Skeletal muscle satellite cell (primary cell): Measurements from ENCODE around the gene TXNRD1.

ENCODE experiments used
- H3K27me3 ChIP-seq: 2 replicates; pipeline ENCODE4 v1.7.0; 2013; ENCODE audit warnings: low read length; ENCODE audit not compliant: control insufficient read depth, insufficient read depth
- H3K36me3 ChIP-seq: 2 replicates; pipeline ENCODE4 v1.7.0; 2013; ENCODE audit warnings: mild to moderate bottlenecking, control low read depth, low read length; ENCODE audit not compliant: insufficient read depth
- H3K4me1 ChIP-seq: 2 replicates; pipeline ENCODE4 v1.7.0; 2013; ENCODE audit warnings: low read length; ENCODE audit not compliant: control insufficient read depth, insufficient read depth
- H3K4me2 ChIP-seq: 2 replicates; pipeline ENCODE4 v1.7.0; 2013; ENCODE audit warnings: mild to moderate bottlenecking, low read length
- H3K4me3 ChIP-seq: 2 replicates; pipeline ENCODE4 v1.7.0; 2013; ENCODE audit warnings: low read length
- H3K9ac ChIP-seq: 2 replicates; pipeline ENCODE4 v1.7.0; 2013; ENCODE audit warnings: mild to moderate bottlenecking, low read depth, low read length, moderate library complexity
- H3K9me3 ChIP-seq: replicated peaks from 2 replicates; pipeline ENCODE4 v1.7.0; 2013; ENCODE audit warnings: mild to moderate bottlenecking, control low read depth, low read length

Gene TXNRD1

DNA sequence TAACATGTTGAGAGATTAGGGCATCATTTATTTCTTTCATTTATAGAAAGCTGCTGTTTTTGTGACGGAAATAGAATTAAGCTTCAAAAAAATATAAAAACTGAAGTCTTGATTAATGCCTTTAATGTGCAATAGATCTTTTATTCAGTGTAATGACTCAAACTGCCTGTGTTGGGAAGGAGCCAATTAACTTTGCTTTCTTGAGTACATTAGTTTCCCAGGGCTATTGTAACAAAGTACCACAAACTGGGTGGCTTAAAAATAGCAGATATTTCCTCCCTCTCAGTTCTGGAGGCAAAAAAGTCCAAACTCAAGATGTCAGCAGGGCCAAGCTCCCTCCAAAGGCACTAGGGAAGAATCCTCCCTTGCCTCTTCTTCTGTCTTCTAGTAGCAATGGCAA is 124.6 kb downstream of the TXNRD1 start:
- Histone ChIP-seq H3K36me3 (peaks cover 90% of the 10 kb centered on the region), H3K9me3 (no peaks in the 10 kb centered on the region), H3K4me2 (no peak overlapping the region), H3K4me1 (peaks cover 11% of the 10 kb centered on the region), H3K27me3 (no peaks in the 10 kb centered on the region), H3K4me3 (no peak overlapping the region), H3K9ac (no peak overlapping the region)

DNA sequence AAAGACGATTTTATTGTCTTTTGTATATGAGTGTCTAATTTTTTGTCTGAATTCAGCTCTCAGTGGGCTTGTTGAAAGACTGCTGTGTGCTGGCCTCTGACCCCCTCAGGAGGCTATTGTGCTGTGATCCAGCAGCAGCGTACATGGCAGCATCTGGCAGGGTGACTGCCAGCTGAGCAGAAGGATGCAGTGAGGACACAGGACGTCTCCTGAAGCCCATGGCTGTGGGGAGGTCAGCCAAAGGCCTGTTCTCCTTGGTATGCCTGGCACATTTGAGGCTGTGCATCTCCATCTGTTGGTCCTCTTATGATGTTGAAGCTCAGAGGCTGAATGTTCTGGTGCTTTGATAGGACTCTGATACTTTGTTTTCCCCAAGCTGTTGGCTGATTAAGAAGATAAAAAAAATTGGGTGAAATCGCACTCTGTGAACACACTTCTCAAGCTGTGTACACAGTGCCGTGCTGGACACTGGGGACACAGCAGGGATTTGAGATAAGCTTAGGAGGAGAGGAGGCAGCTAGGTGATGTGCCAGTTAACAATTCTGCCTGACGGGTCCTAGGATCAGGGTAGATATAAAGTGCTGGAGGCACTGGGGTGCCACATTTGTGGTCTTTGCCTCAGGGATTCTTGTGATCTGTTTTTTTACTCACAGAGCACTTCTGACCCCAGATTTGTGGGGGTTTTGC is 125.5 kb downstream of the TXNRD1 start:
- H3K36me3 ChIP-seq: peaks cover 88% of the 10 kb centered on the region

DNA sequence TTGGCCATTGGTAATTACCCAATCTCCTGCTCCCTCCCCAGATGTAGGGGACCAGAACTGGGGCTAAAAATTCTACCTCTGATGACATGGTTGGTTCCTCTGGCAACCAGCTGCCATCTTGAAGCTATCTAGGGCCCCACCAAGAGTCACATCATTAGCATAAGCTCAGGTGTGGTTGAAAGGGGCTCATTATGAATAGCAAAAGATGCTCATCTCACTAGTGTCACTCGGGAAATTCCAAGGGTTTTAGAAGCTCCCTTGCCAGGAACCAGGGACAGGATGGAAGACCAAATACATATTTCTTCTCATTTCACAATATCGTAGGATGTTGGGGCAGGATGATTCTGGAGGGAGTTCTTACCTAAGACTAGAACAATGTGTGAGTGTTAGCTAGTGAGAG is 126.6 kb downstream of the TXNRD1 start:
- Histone ChIP-seq H3K4me3 (no peak overlapping the region), H3K4me2 (no peak overlapping the region), H3K4me1 (peaks cover 11% of the 10 kb centered on the region), H3K9ac (no peak overlapping the region), H3K36me3 (peaks cover 85% of the 10 kb centered on the region), H3K27me3 (no peaks in the 10 kb centered on the region), H3K9me3 (no peaks in the 10 kb centered on the region)

More for the DNA sequence above, 125.5 kb downstream of the TXNRD1 start:
- Histone ChIP-seq H3K9ac (no peak overlapping the region), H3K27me3 (no peaks in the 10 kb centered on the region), H3K4me3 (no peak overlapping the region), H3K4me2 (no peak overlapping the region), H3K9me3 (no peaks in the 10 kb centered on the region), H3K4me1 (peaks cover 11% of the 10 kb centered on the region)

DNA sequence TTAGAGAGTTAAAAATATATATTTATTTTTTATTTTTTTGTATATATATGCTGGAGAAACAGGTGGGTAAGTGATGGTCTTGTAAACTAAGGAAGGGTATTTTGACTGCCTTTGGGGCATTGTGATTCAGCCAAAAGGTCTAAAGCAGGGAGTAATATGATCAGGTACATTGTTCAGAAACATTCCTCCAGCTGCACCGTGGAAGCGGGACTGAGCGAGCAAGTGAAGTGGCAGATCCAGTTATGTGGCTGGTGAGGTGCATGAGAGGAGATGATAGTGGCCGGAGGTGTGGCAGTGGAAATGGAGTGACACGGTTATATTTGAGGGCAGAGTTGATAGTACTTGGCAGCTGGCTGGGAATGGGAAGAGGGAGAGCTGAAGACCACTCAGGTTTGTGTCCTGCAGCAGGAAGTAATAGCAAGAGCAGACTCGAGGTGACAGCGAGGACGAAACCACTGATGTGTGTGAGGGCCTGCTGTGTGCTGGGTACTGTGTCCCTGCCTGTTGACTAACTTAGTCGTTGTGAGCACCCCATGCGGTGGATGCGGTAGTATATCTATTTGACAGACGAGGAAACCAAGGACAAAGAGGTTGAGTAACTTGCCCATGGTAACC is 127.2 kb downstream of the TXNRD1 start:
- Histone ChIP-seq H3K36me3 (peaks cover 85% of the 10 kb centered on the region), H3K4me1 (peaks cover 11% of the 10 kb centered on the region), H3K4me3 (no peak overlapping the region), H3K9me3 (no peaks in the 10 kb centered on the region), H3K4me2 (no peak overlapping the region), H3K9ac (no peak overlapping the region), H3K27me3 (no peaks in the 10 kb centered on the region)

DNA sequence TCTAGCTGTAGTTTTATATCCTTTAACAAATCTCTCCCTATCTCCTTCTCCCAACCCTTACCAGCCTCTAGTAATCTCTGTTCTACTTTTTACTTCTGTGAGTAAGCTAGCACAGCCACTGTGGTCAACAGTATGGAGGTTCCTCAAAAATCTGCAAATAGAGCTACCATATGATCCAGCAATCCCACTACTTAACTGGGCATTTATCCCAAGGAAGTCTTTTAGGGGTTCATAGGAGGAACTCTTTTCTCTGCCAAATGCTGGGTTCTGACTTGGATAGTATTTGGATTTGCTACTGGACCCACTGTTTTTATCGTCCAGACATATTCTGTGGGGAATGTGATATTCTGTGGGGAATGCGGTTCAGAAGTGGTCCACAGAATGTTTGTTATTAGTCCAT is 129.1 kb downstream of the TXNRD1 start:
- no peak overlapping the region for H3K4me2 ChIP-seq
- H3K9me3 ChIP-seq: no peaks in the 10 kb centered on the region
- H3K36me3 ChIP-seq: peaks cover 89% of the 10 kb centered on the region

DNA sequence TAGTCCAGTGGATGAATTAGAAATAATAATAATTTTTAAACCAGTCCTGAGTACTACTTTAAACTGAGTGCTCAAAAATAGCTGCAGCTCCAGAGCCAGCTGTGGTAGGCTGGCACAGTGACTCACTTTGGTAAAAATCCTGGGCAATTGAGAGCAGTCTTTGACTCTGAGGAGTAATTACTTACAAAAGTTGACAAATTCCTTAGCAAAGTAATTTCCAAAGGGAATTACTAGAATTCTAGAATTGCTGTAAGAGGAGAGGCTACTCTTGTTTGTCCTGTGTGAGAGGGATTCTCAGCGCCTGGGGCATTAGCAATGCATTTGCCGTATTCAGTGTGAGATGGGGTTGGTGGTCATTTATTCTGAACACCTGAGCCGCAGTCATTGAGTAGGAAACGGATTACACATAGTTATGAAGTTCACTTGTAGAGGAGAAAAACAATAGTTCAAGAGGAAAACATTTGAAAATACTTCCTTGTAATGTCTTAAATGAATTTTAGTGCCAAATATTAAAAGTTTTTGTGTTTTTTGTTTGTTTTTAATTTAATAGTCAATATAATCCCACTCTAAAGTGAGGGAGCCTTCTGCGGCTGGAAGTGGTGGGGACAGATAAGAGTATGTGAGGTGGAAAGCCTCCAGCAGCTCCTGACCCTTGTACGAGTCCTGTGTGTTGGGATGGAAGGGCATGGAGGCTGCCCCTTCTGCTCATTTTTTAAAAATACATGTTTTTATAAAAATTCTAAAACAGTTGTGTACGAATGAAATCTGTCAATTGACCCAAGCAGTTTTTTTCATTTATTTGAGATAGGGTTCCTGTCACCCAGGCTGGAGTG is 129.9 kb downstream of the TXNRD1 start:
- Histone ChIP-seq H3K36me3 (peaks cover 89% of the 10 kb centered on the region), H3K4me1 (peaks cover 7% of the 10 kb centered on the region), H3K9ac (no peak overlapping the region), H3K4me2 (no peak overlapping the region), H3K4me3 (no peak overlapping the region), H3K27me3 (no peaks in the 10 kb centered on the region), H3K9me3 (no peaks in the 10 kb centered on the region)

More for the DNA sequence above, 129.1 kb downstream of the TXNRD1 start:
- Histone ChIP-seq H3K4me3 (no peak overlapping the region), H3K4me1 (peaks cover 11% of the 10 kb centered on the region), H3K27me3 (no peaks in the 10 kb centered on the region), H3K9ac (no peak overlapping the region)

DNA sequence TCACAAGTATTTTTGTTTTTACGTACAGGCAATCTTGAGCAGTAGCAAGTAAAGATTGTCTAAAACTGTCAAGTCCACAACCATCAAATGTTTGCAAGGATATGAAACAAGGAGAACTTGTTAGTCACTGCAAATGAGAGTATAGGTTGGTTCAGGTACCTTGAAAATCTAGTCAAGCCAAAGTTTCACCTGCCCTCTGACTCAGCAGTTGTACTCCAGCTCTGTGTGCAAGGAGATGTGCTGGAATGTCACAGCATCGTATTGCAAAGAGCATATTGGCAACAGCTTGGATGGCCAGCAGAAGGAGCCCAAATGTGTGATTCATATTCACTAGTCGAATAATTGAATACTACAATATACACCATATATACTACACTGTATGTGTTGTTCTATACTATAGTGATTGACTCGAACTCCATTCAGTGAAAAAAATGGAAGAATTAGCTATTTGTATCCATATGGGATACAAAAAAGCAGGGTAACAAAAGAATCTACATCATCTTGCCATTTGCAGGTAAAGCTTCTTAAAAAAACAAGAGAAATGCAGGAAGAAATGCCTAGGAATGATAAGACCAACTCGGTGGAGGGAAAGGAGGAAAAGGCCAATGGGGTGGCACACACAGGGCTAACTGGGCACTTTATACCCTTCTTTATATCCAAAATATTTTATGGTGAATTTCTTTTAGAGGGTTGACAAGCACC is 131.9 kb downstream of the TXNRD1 start:
- H3K9ac ChIP-seq: no peak overlapping the region
- H3K9me3 ChIP-seq: no peaks in the 10 kb centered on the region
- no peak overlapping the region for H3K4me3 ChIP-seq
- H3K36me3 ChIP-seq: peaks cover 90% of the 10 kb centered on the region
- H3K4me1 ChIP-seq: peaks cover 7% of the 10 kb centered on the region
- no peak overlapping the region for H3K4me2 ChIP-seq
- no peaks in the 10 kb centered on the region for H3K27me3 ChIP-seq

DNA sequence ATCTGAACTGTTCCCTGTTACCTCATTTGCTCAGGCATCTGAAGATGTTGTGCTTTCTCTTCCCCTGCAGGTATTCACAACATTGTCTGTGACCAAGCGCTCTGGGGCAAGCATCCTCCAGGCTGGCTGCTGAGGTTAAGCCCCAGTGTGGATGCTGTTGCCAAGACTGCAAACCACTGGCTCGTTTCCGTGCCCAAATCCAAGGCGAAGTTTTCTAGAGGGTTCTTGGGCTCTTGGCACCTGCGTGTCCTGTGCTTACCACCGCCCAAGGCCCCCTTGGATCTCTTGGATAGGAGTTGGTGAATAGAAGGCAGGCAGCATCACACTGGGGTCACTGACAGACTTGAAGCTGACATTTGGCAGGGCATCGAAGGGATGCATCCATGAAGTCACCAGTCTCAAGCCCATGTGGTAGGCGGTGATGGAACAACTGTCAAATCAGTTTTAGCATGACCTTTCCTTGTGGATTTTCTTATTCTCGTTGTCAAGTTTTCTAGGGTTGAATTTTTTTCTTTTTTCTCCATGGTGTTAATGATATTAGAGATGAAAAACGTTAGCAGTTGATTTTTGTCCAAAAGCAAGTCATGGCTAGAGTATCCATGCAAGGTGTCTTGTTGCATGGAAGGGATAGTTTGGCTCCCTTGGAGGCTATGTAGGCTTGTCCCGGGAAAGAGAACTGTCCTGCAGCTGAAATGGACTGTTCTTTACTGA is 132.9 kb downstream of the TXNRD1 start:
- Histone ChIP-seq H3K36me3 (peaks cover 90% of the 10 kb centered on the region), H3K4me1 (peaks cover 7% of the 10 kb centered on the region), H3K9me3 (no peaks in the 10 kb centered on the region), H3K4me3 (no peak overlapping the region), H3K4me2 (no peak overlapping the region), H3K9ac (no peak overlapping the region), H3K27me3 (no peaks in the 10 kb centered on the region)

DNA sequence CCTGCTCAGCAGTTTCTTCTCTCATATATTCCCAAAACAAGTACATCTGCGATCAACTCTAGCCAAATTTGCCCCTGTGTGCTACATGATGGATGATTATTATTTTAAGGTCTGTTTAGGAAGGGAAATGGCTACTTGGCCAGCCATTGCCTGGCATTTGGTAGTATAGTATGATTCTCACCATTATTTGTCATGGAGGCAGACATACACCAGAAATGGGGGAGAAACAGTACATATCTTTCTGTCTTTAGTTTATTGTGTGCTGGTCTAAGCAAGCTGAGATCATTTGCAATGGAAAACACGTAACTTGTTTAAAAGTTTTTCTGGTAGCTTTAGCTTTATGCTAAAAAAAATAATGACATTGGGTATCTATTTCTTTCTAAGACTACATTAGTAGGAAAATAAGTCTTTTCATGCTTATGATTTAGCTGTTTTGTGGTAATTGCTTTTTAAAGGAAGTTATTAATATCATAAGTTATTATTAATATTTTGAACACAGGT is 133.5 kb downstream of the TXNRD1 start:
- no peak overlapping the region for H3K4me2 ChIP-seq
- no peak overlapping the region for H3K9ac ChIP-seq
- no peaks in the 10 kb centered on the region for H3K27me3 ChIP-seq
- H3K4me3 ChIP-seq: no peak overlapping the region
- peaks cover 7% of the 10 kb centered on the region for H3K4me1 ChIP-seq
- H3K9me3 ChIP-seq: no peaks in the 10 kb centered on the region
- H3K36me3 ChIP-seq: peaks cover 92% of the 10 kb centered on the region

DNA sequence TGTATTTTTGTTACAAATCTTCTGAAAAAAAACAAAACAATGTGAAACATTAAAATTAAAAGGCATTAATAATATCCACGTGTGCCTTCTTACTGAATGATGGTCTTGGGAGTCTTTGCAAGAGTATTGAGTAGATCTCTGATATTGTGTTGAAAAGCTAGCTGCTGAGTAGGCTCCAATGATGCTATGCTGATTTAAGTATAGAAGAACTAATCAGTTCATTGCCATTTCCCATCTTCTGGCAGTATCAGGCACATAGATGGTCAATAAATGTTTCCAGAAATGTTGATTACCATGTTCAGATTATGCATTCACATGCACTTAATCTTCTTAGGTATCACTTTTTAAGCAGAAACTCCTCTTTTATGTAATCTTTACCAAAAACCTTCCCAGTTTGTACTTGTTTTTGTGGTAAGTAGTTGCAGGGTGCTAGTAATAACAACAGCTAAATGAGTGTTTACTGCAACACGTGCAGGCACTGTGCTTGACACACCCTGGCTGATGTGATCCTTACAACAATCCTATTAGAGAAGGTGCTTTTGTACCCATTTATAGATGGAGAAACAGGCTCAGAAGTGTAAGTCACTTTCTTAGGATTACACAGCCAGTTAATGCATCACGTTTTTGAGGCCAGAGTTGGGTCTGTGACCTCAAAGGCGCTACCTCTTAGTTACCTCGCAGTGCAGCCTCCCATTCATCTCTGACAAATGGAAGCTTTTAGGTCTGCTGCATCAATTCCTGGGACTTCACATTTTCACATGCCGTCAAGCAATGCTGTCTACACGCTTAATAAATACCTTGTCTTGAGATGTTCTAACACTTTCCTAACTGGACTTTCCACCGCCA is 134.9 kb downstream of the TXNRD1 start:
- H3K27me3 ChIP-seq: no peaks in the 10 kb centered on the region
- no peak overlapping the region for H3K4me3 ChIP-seq
- no peaks in the 10 kb centered on the region for H3K4me1 ChIP-seq
- no peaks in the 10 kb centered on the region for H3K9me3 ChIP-seq
- H3K36me3 ChIP-seq: peaks cover 93% of the 10 kb centered on the region
- no peak overlapping the region for H3K9ac ChIP-seq
- no peak overlapping the region for H3K4me2 ChIP-seq
